Neutrophil (primary cell): ENCODE results near the gene TOB1.

Experiments
- H3K27ac ChIP-seq: fragments of 200-600 bp; sonication (generic); 2 replicates; pipeline ENCODE4 v1.5.1; 2016; ENCODE audit warnings: mild to moderate bottlenecking, moderate library complexity
- H3K27me3 ChIP-seq: fragments of 200-600 bp; sonication (generic); 2 replicates; pipeline ENCODE4 v1.6.0; 2016; ENCODE audit warnings: mild to moderate bottlenecking
- H3K36me3 ChIP-seq: fragments of 200-600 bp; sonication (generic); 2 replicates; pipeline ENCODE4 v1.5.1; 2017
- H3K4me1 ChIP-seq, 2 experiments: fragments of 200-600 bp in 1 of 2; sonication (generic) in 1 of 2; 1 replicate in 1 of 2; 2 replicates in 1 of 2; pipeline versions ENCODE4 v1.5.1 to v1.6.1; 2013 to 2016; ENCODE audit warnings: low read depth in 1 of 2, low read length in 1 of 2, mild to moderate bottlenecking in 1 of 2, moderate library complexity in 1 of 2; ENCODE audit not compliant: control insufficient read depth in 1 of 2, insufficient read depth in 1 of 2
- H3K4me3 ChIP-seq, 2 experiments: fragments of 200-600 bp in 1 of 2; sonication (generic) in 1 of 2; 1 replicate in 1 of 2; 2 replicates in 1 of 2; pipeline ENCODE4 v1.5.1; 2013 to 2016; ENCODE audit warnings: low read depth in 1 of 2, low read length in 1 of 2, mild to moderate bottlenecking in 1 of 2, moderate library complexity in 1 of 2
- H3K9me3 ChIP-seq: fragments of 200-600 bp; sonication (generic); 2 replicates; pipeline ENCODE4 v1.5.1; 2016
- CTCF ChIP-seq: fragments of 200-600 bp; sonication (generic); IDR thresholded peaks from 2 replicates; pipeline ENCODE4 v1.5.1; 2016; ENCODE audit warnings: antibody characterized with exemption

The TOB1 gene

GRCh38 chr17:50904518-50905459 lies 38.6 kb upstream of the TOB1 start:
- H3K4me3 ChIP-seq: no peak overlapping the region
- H3K4me1 ChIP-seq: peaks cover 32 to 43% of the 10 kb centered on the region in 2 experiments
- no peak for TF ChIP-seq CTCF
- H3K36me3 ChIP-seq: no peaks in the 10 kb centered on the region
- H3K27me3 ChIP-seq: no peaks in the 10 kb centered on the region
- H3K27ac ChIP-seq: no peak overlapping the region
- H3K9me3 ChIP-seq: no peaks in the 10 kb centered on the region

- H3K27ac ChIP-seq: no peak overlapping the region
- H3K4me1 ChIP-seq: peaks cover 23 to 34% of the 10 kb centered on the region in 2 experiments
- no peaks in the 10 kb centered on the region for H3K36me3 ChIP-seq
Observed at GRCh38 chr17:50903604-50904517, 37.7 kb upstream of the TOB1 start.

GRCh38 chr17:50902372-50903353 lies 36.5 kb upstream of the TOB1 start:
- H3K4me1 ChIP-seq: peaks cover 11 to 22% of the 10 kb centered on the region in 2 experiments
- H3K27ac ChIP-seq: no peak overlapping the region
- H3K36me3 ChIP-seq: no peaks in the 10 kb centered on the region
- H3K27me3 ChIP-seq: no peaks in the 10 kb centered on the region
- TF ChIP-seq CTCF: no peak
- no peaks in the 10 kb centered on the region for H3K9me3 ChIP-seq
- H3K4me3 ChIP-seq: no peak overlapping the region

More at GRCh38 chr17:50903604-50904517, 37.7 kb upstream of the TOB1 start:
- Histone ChIP-seq H3K4me3 (no peak overlapping the region), H3K27me3 (no peaks in the 10 kb centered on the region), H3K9me3 (no peaks in the 10 kb centered on the region)
- TF ChIP-seq CTCF: no peak

GRCh38 chr17:50900383-50900892 lies 34.3 kb upstream of the TOB1 start:
- no peak overlapping the region for H3K27ac ChIP-seq
- peaks cover 5 to 11% of the 10 kb centered on the region in 2 experiments for H3K4me1 ChIP-seq
- no peak for TF ChIP-seq CTCF
- no peaks in the 10 kb centered on the region for H3K27me3 ChIP-seq
- no peaks in the 10 kb centered on the region for H3K36me3 ChIP-seq
- H3K9me3 ChIP-seq: no peaks in the 10 kb centered on the region
- H3K4me3 ChIP-seq: no peak overlapping the region
